ENCODE results near the gene ACOT7. TPM values are rescaled to one million over a fixed set of nuclear protein-coding genes. Genes with fewer than 3 reads are reported as not detected.
A peak's percentile ranks its signal among the peaks of the same experiment; 100 is the strongest.

The ACOT7 gene
- total RNA-seq, 1 experiment from 2014 or later: 151 TPM

DNA sequence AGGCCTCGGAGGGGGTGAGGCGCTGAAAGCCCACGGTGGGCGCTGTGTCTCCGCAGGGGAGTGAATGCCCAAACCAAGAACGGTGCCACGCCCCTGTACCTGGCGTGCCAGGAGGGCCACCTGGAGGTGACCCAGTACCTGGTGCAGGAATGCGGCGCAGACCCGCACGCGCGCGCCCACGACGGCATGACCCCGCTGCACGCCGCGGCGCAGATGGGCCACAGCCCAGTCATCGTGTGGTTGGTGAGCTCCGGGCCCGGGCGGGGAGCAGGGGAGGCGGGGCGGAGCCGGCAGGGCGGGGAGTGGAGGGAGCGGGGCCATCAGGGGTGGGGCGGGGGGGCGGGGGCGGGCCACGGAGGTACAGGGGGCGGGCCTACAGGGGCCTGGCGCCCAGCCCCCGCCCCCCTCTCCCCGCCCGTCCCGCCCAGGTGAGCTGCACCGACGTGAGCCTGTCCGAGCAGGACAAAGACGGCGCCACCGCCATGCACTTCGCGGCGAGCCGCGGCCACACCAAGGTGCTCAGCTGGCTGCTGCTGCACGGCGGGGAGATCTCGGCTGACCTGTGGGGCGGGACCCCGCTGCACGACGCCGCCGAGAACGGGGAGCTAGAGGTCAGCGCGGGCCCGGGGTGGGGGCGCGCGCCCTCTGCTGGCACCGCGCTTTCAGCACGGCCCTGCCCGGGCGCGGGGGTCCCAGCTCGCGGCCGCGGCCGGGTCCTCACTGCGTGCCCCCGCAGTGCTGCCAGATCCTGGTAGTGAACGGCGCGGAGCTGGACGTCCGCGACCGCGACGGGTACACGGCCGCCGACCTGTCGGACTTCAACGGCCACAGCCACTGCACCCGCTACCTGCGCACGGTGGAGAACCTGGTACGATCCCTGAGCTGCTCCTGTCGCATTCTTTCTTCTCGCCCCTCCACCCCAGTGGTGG is 46.9 kb upstream of the ACOT7 start:
- peak overlapping the region; percentile 66 for H3K4me3 Mint-ChIP-seq
- ChIA-PET POLR2A (interaction anchor here (0.7 to 1.1 kb wide), 2 partner anchors 14 to 1034 kb away, joined by 3 read pairs; no protein-coding TSS in a partner anchor), CTCF (interaction anchor here (0.6 to 6.3 kb wide), 56 partner anchors 9 to 406 kb away, joined by 3 to 281 read pairs (median 6); partner anchors contain the start of genes ACOT7, DNAJC11, ESPN and GPR153)
- ATAC-seq (peak; percentile 65), DNase-seq (ENCODE audit: low spot score) (peak; percentile 87)
- H3K4me1 Mint-ChIP-seq: peaks cover 32% of the 10 kb centered on the region
- H3K27me3 Mint-ChIP-seq (ENCODE audit: low read depth): peaks cover 33% of the 10 kb centered on the region
- H3K36me3 Mint-ChIP-seq: no peaks in the 10 kb centered on the region
- no peak for TF ChIP-seq HMGA2 (CRISPR knock-in tag; IDR thresholded peaks at IDR 0.05)
- no peak for TF ChIP-seq MXD4 (CRISPR knock-in tag; IDR thresholded peaks at IDR 0.05; ENCODE audit: borderline replicate concordance)
- no peak for TF ChIP-seq KAT7 (CRISPR knock-in tag; IDR thresholded peaks at IDR 0.05; ENCODE audit: borderline replicate concordance)
- TF ChIP-seq SP1 (CRISPR knock-in tag; conservative IDR thresholded peaks at IDR 0.05): peak; percentile 79
- TF ChIP-seq ZNF121 (CRISPR knock-in tag; IDR thresholded peaks at IDR 0.05): peak; percentile 95
- no peak for TF ChIP-seq FOXK1 (CRISPR knock-in tag; IDR thresholded peaks at IDR 0.05)
- TF ChIP-seq, protein P1, sequence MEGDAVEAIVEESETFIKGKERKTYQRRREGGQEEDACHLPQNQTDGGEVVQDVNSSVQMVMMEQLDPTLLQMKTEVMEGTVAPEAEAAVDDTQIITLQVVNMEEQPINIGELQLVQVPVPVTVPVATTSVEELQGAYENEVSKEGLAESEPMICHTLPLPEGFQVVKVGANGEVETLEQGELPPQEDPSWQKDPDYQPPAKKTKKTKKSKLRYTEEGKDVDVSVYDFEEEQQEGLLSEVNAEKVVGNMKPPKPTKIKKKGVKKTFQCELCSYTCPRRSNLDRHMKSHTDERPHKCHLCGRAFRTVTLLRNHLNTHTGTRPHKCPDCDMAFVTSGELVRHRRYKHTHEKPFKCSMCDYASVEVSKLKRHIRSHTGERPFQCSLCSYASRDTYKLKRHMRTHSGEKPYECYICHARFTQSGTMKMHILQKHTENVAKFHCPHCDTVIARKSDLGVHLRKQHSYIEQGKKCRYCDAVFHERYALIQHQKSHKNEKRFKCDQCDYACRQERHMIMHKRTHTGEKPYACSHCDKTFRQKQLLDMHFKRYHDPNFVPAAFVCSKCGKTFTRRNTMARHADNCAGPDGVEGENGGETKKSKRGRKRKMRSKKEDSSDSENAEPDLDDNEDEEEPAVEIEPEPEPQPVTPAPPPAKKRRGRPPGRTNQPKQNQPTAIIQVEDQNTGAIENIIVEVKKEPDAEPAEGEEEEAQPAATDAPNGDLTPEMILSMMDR (IDR thresholded peaks at IDR 0.05): peak; percentile 51
- TF ChIP-seq TEAD4 (CRISPR knock-in tag; IDR thresholded peaks at IDR 0.05): no peak
- TF ChIP-seq, protein P2, sequence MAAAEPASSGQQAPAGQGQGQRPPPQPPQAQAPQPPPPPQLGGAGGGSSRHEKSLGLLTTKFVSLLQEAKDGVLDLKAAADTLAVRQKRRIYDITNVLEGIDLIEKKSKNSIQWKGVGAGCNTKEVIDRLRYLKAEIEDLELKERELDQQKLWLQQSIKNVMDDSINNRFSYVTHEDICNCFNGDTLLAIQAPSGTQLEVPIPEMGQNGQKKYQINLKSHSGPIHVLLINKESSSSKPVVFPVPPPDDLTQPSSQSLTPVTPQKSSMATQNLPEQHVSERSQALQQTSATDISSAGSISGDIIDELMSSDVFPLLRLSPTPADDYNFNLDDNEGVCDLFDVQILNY (CRISPR knock-in tag; IDR thresholded peaks at IDR 0.05): peak; percentile 43; the same call in 1 of the 2 replicates
- TF ChIP-seq, protein P3, sequence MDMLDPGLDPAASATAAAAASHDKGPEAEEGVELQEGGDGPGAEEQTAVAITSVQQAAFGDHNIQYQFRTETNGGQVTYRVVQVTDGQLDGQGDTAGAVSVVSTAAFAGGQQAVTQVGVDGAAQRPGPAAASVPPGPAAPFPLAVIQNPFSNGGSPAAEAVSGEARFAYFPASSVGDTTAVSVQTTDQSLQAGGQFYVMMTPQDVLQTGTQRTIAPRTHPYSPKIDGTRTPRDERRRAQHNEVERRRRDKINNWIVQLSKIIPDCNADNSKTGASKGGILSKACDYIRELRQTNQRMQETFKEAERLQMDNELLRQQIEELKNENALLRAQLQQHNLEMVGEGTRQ (CRISPR knock-in tag; IDR thresholded peaks at IDR 0.05): no peak
- TF ChIP-seq, protein P4, sequence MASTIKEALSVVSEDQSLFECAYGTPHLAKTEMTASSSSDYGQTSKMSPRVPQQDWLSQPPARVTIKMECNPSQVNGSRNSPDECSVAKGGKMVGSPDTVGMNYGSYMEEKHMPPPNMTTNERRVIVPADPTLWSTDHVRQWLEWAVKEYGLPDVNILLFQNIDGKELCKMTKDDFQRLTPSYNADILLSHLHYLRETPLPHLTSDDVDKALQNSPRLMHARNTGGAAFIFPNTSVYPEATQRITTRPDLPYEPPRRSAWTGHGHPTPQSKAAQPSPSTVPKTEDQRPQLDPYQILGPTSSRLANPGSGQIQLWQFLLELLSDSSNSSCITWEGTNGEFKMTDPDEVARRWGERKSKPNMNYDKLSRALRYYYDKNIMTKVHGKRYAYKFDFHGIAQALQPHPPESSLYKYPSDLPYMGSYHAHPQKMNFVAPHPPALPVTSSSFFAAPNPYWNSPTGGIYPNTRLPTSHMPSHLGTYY (CRISPR knock-in tag; IDR thresholded peaks at IDR 0.05): no peak
- TF ChIP-seq, protein P5, sequence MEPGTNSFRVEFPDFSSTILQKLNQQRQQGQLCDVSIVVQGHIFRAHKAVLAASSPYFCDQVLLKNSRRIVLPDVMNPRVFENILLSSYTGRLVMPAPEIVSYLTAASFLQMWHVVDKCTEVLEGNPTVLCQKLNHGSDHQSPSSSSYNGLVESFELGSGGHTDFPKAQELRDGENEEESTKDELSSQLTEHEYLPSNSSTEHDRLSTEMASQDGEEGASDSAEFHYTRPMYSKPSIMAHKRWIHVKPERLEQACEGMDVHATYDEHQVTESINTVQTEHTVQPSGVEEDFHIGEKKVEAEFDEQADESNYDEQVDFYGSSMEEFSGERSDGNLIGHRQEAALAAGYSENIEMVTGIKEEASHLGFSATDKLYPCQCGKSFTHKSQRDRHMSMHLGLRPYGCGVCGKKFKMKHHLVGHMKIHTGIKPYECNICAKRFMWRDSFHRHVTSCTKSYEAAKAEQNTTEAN (CRISPR knock-in tag; IDR thresholded peaks at IDR 0.05): no peak
- no peak for TF ChIP-seq ELF4 (CRISPR knock-in tag; IDR thresholded peaks at IDR 0.05; ENCODE audit: low read depth)
- TF ChIP-seq, protein P6, sequence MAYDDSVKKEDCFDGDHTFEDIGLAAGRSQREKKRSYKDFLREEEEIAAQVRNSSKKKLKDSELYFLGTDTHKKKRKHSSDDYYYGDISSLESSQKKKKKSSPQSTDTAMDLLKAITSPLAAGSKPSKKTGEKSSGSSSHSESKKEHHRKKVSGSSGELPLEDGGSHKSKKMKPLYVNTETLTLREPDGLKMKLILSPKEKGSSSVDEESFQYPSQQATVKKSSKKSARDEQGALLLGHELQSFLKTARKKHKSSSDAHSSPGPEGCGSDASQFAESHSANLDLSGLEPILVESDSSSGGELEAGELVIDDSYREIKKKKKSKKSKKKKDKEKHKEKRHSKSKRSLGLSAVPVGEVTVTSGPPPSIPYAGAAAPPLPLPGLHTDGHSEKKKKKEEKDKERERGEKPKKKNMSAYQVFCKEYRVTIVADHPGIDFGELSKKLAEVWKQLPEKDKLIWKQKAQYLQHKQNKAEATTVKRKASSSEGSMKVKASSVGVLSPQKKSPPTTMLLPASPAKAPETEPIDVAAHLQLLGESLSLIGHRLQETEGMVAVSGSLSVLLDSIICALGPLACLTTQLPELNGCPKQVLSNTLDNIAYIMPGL (CRISPR knock-in tag; IDR thresholded peaks at IDR 0.05): peak; percentile 75; the same call in 1 of the 2 replicates
- TF ChIP-seq, protein P7, sequence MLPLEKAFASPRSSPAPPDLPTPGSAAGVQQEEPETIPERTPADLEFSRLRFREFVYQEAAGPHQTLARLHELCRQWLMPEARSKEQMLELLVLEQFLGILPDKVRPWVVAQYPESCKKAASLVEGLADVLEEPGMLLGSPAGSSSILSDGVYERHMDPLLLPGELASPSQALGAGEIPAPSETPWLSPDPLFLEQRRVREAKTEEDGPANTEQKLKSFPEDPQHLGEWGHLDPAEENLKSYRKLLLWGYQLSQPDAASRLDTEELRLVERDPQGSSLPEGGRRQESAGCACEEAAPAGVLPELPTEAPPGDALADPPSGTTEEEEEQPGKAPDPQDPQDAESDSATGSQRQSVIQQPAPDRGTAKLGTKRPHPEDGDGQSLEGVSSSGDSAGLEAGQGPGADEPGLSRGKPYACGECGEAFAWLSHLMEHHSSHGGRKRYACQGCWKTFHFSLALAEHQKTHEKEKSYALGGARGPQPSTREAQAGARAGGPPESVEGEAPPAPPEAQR (CRISPR knock-in tag; IDR thresholded peaks at IDR 0.05): no peak
- TF ChIP-seq EMX1 (CRISPR knock-in tag; IDR thresholded peaks at IDR 0.05): no peak
- TF ChIP-seq CBFB (CRISPR knock-in tag; IDR thresholded peaks at IDR 0.05; ENCODE audit: low read depth): 0 out of 2 replicates have a peak, but pooled peaks have one; percentile 26
- no peak for TF ChIP-seq FOXP1 (CRISPR knock-in tag; IDR thresholded peaks at IDR 0.05; ENCODE audit: borderline replicate concordance)
- TF ChIP-seq SOX15 (CRISPR knock-in tag; IDR thresholded peaks at IDR 0.05): no peak
- TF ChIP-seq, protein P8, sequence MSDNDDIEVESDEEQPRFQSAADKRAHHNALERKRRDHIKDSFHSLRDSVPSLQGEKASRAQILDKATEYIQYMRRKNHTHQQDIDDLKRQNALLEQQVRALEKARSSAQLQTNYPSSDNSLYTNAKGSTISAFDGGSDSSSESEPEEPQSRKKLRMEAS (CRISPR knock-in tag; IDR thresholded peaks at IDR 0.05): 0 out of 2 replicates have a peak, but pooled peaks have one; percentile 14
- TF ChIP-seq RELA (CRISPR knock-in tag; IDR thresholded peaks at IDR 0.05; ENCODE audit: borderline replicate concordance): no peak
- no peak overlapping the region for H3K27ac Mint-ChIP-seq
- H3K9me3 Mint-ChIP-seq: no peaks in the 10 kb centered on the region
